HepG2 (cell line): ENCODE data around the gene GSTA5. TPM values are rescaled to one million over a fixed set of nuclear protein-coding genes. Genes with fewer than 3 reads are reported as not detected.

Experiments used
- CSRNP1 ChIP-seq: sonication (generic); formaldehyde crosslinking; IDR thresholded peaks from 2 replicates; pipeline ENCODE4 v1.8.1; 2023; ENCODE audit warnings: mild to moderate bottlenecking, missing genetic modification reagents
- NR0B2 ChIP-seq: sonication (generic); formaldehyde crosslinking; IDR thresholded peaks from 2 replicates; pipeline ENCODE4 v1.4.0; 2020; ENCODE audit warnings: mild to moderate bottlenecking, missing genetic modification reagents
- PRDM10 ChIP-seq: sonication (generic); formaldehyde crosslinking; IDR thresholded peaks from 2 replicates; pipeline ENCODE4 v1.4.0; 2020; ENCODE audit warnings: low read depth, missing genetic modification reagents
- RFXAP ChIP-seq: sonication (generic); formaldehyde crosslinking; IDR thresholded peaks from 2 replicates; pipeline ENCODE4 v1.4.0; 2020; ENCODE audit warnings: missing genetic modification reagents, borderline replicate concordance
- SIN3A ChIP-seq: IDR thresholded peaks from 2 replicates; pipeline ENCODE4 v1.6.1; 2011; ENCODE audit warnings: low read depth, mild to moderate bottlenecking, control low read depth, low read length, borderline replicate concordance
- SOX13 ChIP-seq, 3 experiments: fragments of 450-650 bp in 1 of 3; sonication (generic) in 1 of 3; formaldehyde crosslinking in 1 of 3; IDR thresholded peaks in 2 of 3; conservative IDR thresholded peaks in 1 of 3; 2 replicates each; pipeline versions ENCODE4 v1.5.0 to v1.6.1; 2016 to 2020; ENCODE audit warnings: antibody characterized with exemption in 1 of 3, mild to moderate bottlenecking in 1 of 3, missing compliant biosample characterization in 1 of 3, missing genetic modification reagents in 1 of 3, moderate library complexity in 1 of 3
- ZBED4 ChIP-seq: sonication (generic); formaldehyde crosslinking; IDR thresholded peaks from 2 replicates; pipeline ENCODE4 v1.4.0; 2020; ENCODE audit warnings: missing genetic modification reagents, borderline replicate concordance
- ZNF670 ChIP-seq: sonication (generic); formaldehyde crosslinking; IDR thresholded peaks from 2 replicates; pipeline ENCODE4 v1.8.0; 2022; ENCODE audit warnings: mild to moderate bottlenecking, missing genetic modification reagents, borderline replicate concordance
- ZNF709 ChIP-seq: sonication (generic); formaldehyde crosslinking; IDR thresholded peaks from 2 replicates; pipeline ENCODE4 v1.5.0; 2020; ENCODE audit warnings: mild to moderate bottlenecking, missing genetic modification reagents
- ZNF883 ChIP-seq: sonication (generic); formaldehyde crosslinking; IDR thresholded peaks from 2 replicates; pipeline ENCODE4 v1.5.1; 2020; ENCODE audit warnings: mild to moderate bottlenecking, missing genetic modification reagents; ENCODE audit errors: not compliant biosample characterization
- polyA plus RNA-seq, 8 experiments: library from polyadenylated mRNA; depleted of rRNA in 3 of 8; stranded (reverse) in 7 of 8; unstranded in 1 of 8; fragments of >200 nt; fragmentation: Illumina TruSeq in 4 of 8; extraction: Trizol in 4 of 8; gene quantifications; 2 replicates each; pipeline versions ENCODE4 v1.2.1 to v1.2.3, GENCODE V29; 2011 to 2016; ENCODE audit warnings: low read depth in 4 of 8, missing spikeins in 1 of 8, mixed read lengths in 1 of 8; ENCODE audit not compliant: insufficient read depth in 1 of 8
- total RNA-seq, 5 experiments: library from RNA; depleted of rRNA; stranded (reverse); fragments of >200 nt; fragmentation: Illumina TruSeq; extraction: Trizol; gene quantifications; 2 replicates each; pipeline ENCODE4 v1.2.3, GENCODE V29; 2016; ENCODE audit warnings: low read depth in 1 of 5

Gene GSTA5
- total and polyA plus RNA-seq, 2 of the 13 experiments (the other 11 are each of a cell fraction or from before 2014, with no cell fraction given), result not detected

- no peak for TF ChIP-seq SOX13 (IDR thresholded peaks at IDR 0.05)
- TF ChIP-seq SOX13 (CRISPR knock-in tag; conservative IDR thresholded peaks at IDR 0.05 in 1 of 2, IDR thresholded peaks at IDR 0.05 in 1 of 2), result peak in 1 of 2 experiments; percentile 14; a peak in 1 of 4 replicates
- peak; percentile 48; the same call in 1 of the 2 replicates for TF ChIP-seq ZBED4
- no peak for TF ChIP-seq CSRNP1 (CRISPR knock-in tag)
- TF ChIP-seq ZNF670 (CRISPR knock-in tag), result peak; percentile 57; the same call in 1 of the 2 replicates
- TF ChIP-seq PRDM10 (CRISPR knock-in tag), result no peak
- no peak for TF ChIP-seq RFXAP (CRISPR knock-in tag)
- no peak for TF ChIP-seq SIN3A
- TF ChIP-seq ZNF709, result 0 out of 2 replicates have a peak, but pooled peaks have one; percentile 40
- TF ChIP-seq NR0B2 (CRISPR knock-in tag), result 0 out of 2 replicates have a peak, but pooled peaks have one; percentile 39
- peak; percentile 55 for TF ChIP-seq ZNF883 (CRISPR knock-in tag)
These were observed 1.2 kb downstream of the GSTA5 start (continued) for GRCh38 chr6:52839124-52840055.
